Heart left ventricle (tissue), 16 donors: ENCODE results near the gene RFX2. TPM values are rescaled to one million over a fixed set of nuclear protein-coding genes. Genes with fewer than 3 reads are reported as not detected.

ENCODE experiments used
- ATAC-seq, 4 donors: fragments of 200-7000 bp; cut with Tn5 transposase; one replicate each; pipeline ENCODE4 v1.9.1; 2020 to 2022; ENCODE audit warnings: moderate library complexity in 4 of 4, mild to moderate bottlenecking in 3 of 4, moderate number of reproducible peaks in 1 of 4
- DNase-seq, 5 donors: peaks; one replicate each; pipeline ENCODE4 v3.0.0-alpha.2; 2020
- H3K27ac ChIP-seq, 12 donors: fragments of 200-600 bp; sonication (generic) in 4 of 12; one replicate each; pipeline versions ENCODE4 v1.5.0 to v1.8.0; 2016 to 2022; ENCODE audit warnings: mild to moderate bottlenecking in 2 of 12
- H3K27me3 ChIP-seq, 9 donors: fragments of 200-600 bp; sonication (generic) in 2 of 9; one replicate each; pipeline versions ENCODE4 v1.5.1 to v1.8.0; 2016 to 2022; ENCODE audit warnings: mild to moderate bottlenecking in 3 of 9
- H3K36me3 ChIP-seq, 9 donors: fragments of 200-600 bp; sonication (generic) in 2 of 9; one replicate each; pipeline versions ENCODE4 v1.5.0 to v1.8.0; 2018 to 2022; ENCODE audit warnings: mild to moderate bottlenecking in 2 of 9
- H3K4me1 ChIP-seq, 12 donors: fragments of 200-600 bp; sonication (generic) in 4 of 12; one replicate each; pipeline versions ENCODE4 v1.5.0 to v1.8.0; 2016 to 2022; ENCODE audit warnings: mild to moderate bottlenecking in 3 of 12
- H3K4me3 ChIP-seq, 12 donors: fragments of 200-600 bp; sonication (generic) in 4 of 12; one replicate each; pipeline versions ENCODE4 v1.5.0 to v1.8.0; 2017 to 2022; ENCODE audit warnings: mild to moderate bottlenecking in 9 of 12, moderate library complexity in 4 of 12
- H3K9me3 ChIP-seq, 12 donors: fragments of 200-600 bp; sonication (generic) in 4 of 12; one replicate each; pipeline versions ENCODE4 v1.5.0 to v1.8.0; 2016 to 2022; ENCODE audit warnings: mild to moderate bottlenecking in 1 of 12
- CTCF ChIP-seq, 12 donors: fragments of 200-600 bp; sonication (generic) in 4 of 12; IDR thresholded peaks; one replicate each; pipeline versions ENCODE4 v1.5.0 to v1.8.0; 2018 to 2022; ENCODE audit warnings: antibody characterized with exemption in 12 of 12, mild to moderate bottlenecking in 5 of 12
- POLR2A ChIP-seq, 2 donors: fragments of 450-650 bp; IDR thresholded peaks; one replicate each; pipeline ENCODE4 v1.6.1; 2017; ENCODE audit warnings: antibody characterized with exemption in 2 of 2, mild to moderate bottlenecking in 2 of 2, moderate library complexity in 2 of 2
- WGBS, 4 donors: extraction: QIAGEN DNeasy Blood & Tissue Kit in 2 of 4; methylation state at CpG; one replicate each; pipeline versions ENCODE4 v1.1.5 to v1.1.7; 2013 to 2018; 5-methylcytosine and 5-hydroxymethylcytosine counted together
- intact Hi-C, 10 donors: fragments of 100-400 bp; cut with DNase I; formaldehyde crosslinking; loops; one replicate each; pipeline versions ENCODE4 v1.11.1 to v1.14.2; 2022
- polyA plus RNA-seq, 2 donors: library from polyadenylated mRNA; stranded (reverse); fragments of 200-250 nt; gene quantifications; one replicate each; pipeline ENCODE4 v1.2.3, GENCODE V29; 2013
- total RNA-seq, 9 donors: library from RNA; depleted of rRNA in 2 of 9; stranded (reverse); fragments of >200 nt in 2 of 9; fragmentation: NEBNext Ultra II Directional in 3 of 9; extraction: Animal tissue kit (Norgen Biotek cat#: 25700) in 3 of 9; gene quantifications; one replicate each; pipeline versions ENCODE4 v1.1.0 to v1.2.4, GENCODE V29; 2016 to 2023
- donor health status: ischemic (EF 13 %, LVEDD 7.1; RV severe dilation, severe dysfunction).
- donor health status: healthy with polysubstance abuse.
- donor health status: DM: no; HTN: yes; CAD: no.
- donor health status: DM: no; HTN: no; CAD: no.
- donor health status: ischemic (EF 25% LVEDD 6.9; RV normal size, moderate dysfunction).
- donor health status: ischemic (EF 25% LVEDD 5.7; RV mildly dilated, moderate dysfunction).
- donor health status: healthy.
- donor health status: DM: yes; HTN: yes; CAD: no.
- donor health status: ischemic (EF 35%, LVEDD 5.7; RV mildly dilated, moderate dysfunction).
- donor health status: nonischemic (EF 11% LVEDD 7.7; RV severe dilation, severe dysfunction).
- donor health status: DM: yes; HTN: yes; CAD: no.
- donor health status: PGD.
- donor health status: ischemic (EF 29% LVEDD 5.4; RV normal size, mild dysfunction).
- donor health status: nonischemic (EF 23%, LVEDD 6.1; RV moderate dilation, normal function).

Gene RFX2
- total and polyA plus RNA-seq, 11 donors, result 2.8 to 20.0 (median 5.9) TPM

GRCh38 chr19:6105444-6105843 lies 4.9 kb downstream of the RFX2 start:
- TF ChIP-seq CTCF (IDR thresholded peaks at IDR 0.05) (no peak), POLR2A (IDR thresholded peaks at IDR 0.05) (no peak)
- intact Hi-C loops, result loop anchor here in 2 of 10 donors (5.0 kb wide), 2 partner anchors 38 to 48 kb away; no protein-coding TSS in a partner anchor
- H3K4me3 ChIP-seq, result no peak overlapping the region
- H3K4me1 ChIP-seq, result peaks cover 0 to 69% (median 38%) of the 10 kb centered on the region in 12 donors
- ATAC-seq (no peak), DNase-seq (no peak)
- 86 to 91% (median 90%) methylated on average over 11 of the region's 11 CpGs for WGBS, 4 donors
- peak overlapping the region in 10 of 12 donors; percentile 49 to 85 (median 64) for H3K27ac ChIP-seq
- H3K27me3 ChIP-seq, result no peaks in the 10 kb centered on the region
- no peaks in the 10 kb centered on the region for H3K9me3 ChIP-seq
- H3K36me3 ChIP-seq, result no peaks in the 10 kb centered on the region

GRCh38 chr19:6103894-6104293 lies 6.4 kb downstream of the RFX2 start:
- H3K27me3 ChIP-seq, result no peaks in the 10 kb centered on the region
- no peak for DNase-seq
- no peak for ATAC-seq
- peaks cover 0 to 73% (median 45%) of the 10 kb centered on the region in 12 donors for H3K4me1 ChIP-seq
- TF ChIP-seq POLR2A (IDR thresholded peaks at IDR 0.05) (no peak), CTCF (IDR thresholded peaks at IDR 0.05) (no peak)
- intact Hi-C loops, result loop anchor here in 3 of 10 donors (5.0 kb wide), 1 partner anchor 47 kb away; no protein-coding TSS in a partner anchor
- H3K9me3 ChIP-seq, result no peaks in the 10 kb centered on the region
- H3K27ac ChIP-seq, result peak overlapping the region in 11 of 12 donors; percentile 13 to 85 (median 61)
- 53 to 61% (median 57%) methylated on average over 4 of the region's 4 CpGs for WGBS, 4 donors
- H3K4me3 ChIP-seq, result no peak overlapping the region
- H3K36me3 ChIP-seq, result no peaks in the 10 kb centered on the region

- WGBS, 4 donors, result 24 to 39% (median 34%) methylated on average over 3 of the region's 3 CpGs
- H3K27ac ChIP-seq, result peak overlapping the region in 11 of 12 donors; percentile 20 to 85 (median 61)
- no peaks in the 10 kb centered on the region for H3K27me3 ChIP-seq
- TF ChIP-seq CTCF (IDR thresholded peaks at IDR 0.05) (no peak), POLR2A (IDR thresholded peaks at IDR 0.05) (no peak)
- H3K36me3 ChIP-seq, result no peaks in the 10 kb centered on the region
- no peaks in the 10 kb centered on the region for H3K9me3 ChIP-seq
- H3K4me1 ChIP-seq, result peaks cover 0 to 71% (median 47%) of the 10 kb centered on the region in 12 donors
- ATAC-seq (peak; percentile 84 to 91 (median 86)), DNase-seq (peak; percentile 71 to 89 (median 76))
- H3K4me3 ChIP-seq, result no peak overlapping the region
- intact Hi-C loops, result loop anchor here in 3 of 10 donors (5.0 kb wide), 1 partner anchor 46 kb away; no protein-coding TSS in a partner anchor
These were observed 7.1 kb downstream of the RFX2 start for GRCh38 chr19:6103217-6103644.

- H3K9me3 ChIP-seq, result no peaks in the 10 kb centered on the region
- DNase-seq, result no peak
- intact Hi-C loops, result loop anchor here in 3 of 10 donors (5.0 kb wide), 1 partner anchor 45 kb away; no protein-coding TSS in a partner anchor
- WGBS, 4 donors, result 90 to 99% (median 93%) methylated on average over 3 of the region's 3 CpGs
- peak overlapping the region in 6 of 12 donors; percentile 13 to 85 (median 58) for H3K27ac ChIP-seq
- ATAC-seq, result no peak
- H3K36me3 ChIP-seq, result no peaks in the 10 kb centered on the region
- no peak overlapping the region for H3K4me3 ChIP-seq
- peaks cover 0 to 69% (median 44%) of the 10 kb centered on the region in 12 donors for H3K4me1 ChIP-seq
- TF ChIP-seq CTCF (IDR thresholded peaks at IDR 0.05) (no peak), POLR2A (IDR thresholded peaks at IDR 0.05) (no peak)
- H3K27me3 ChIP-seq, result no peaks in the 10 kb centered on the region
These were observed 8.3 kb downstream of the RFX2 start for GRCh38 chr19:6101991-6102390.
